HG02798 (cell line): ENCODE results near the gene PITX1.
"Not testable (repeated sequence)": the region's sequence is repeated elsewhere in the genome, so short reads cannot be mapped to it uniquely, and the experiment has no call there.

Source experiments
- ATAC-seq: cut with Tn5 transposase; IDR thresholded peaks from one replicate; pipeline ENCODE4 v1.9.1; 2021; ENCODE audit warnings: mild to moderate bottlenecking; ENCODE audit not compliant: unreplicated experiment, poor library complexity

PITX1 gene

GRCh38 chr5:135033901-135034235 lies at the start of gene PITX1:
Gene PITX1 (minus strand): TSS chr5:135034228. CDS start chr5:135033881, 347 bp downstream.
- peak; percentile 36 for ATAC-seq

GRCh38 chr5:135083334-135083733 lies 49.3 kb upstream of the PITX1 start:
- not testable (repeated sequence) for ATAC-seq

- no peak for ATAC-seq
These were observed 47.2 kb upstream of the PITX1 start for GRCh38 chr5:135081240-135081639.

GRCh38 chr5:135079760-135080159 lies 45.7 kb upstream of the PITX1 start:
- no peak for ATAC-seq

- ATAC-seq = no peak
These were observed 45.2 kb upstream of the PITX1 start for GRCh38 chr5:135079099-135079681.

- ATAC-seq = no peak
These were observed 42.8 kb upstream of the PITX1 start for GRCh38 chr5:135076801-135077200.

- ATAC-seq = no peak
These were observed 42.0 kb upstream of the PITX1 start for GRCh38 chr5:135076051-135076491.

GRCh38 chr5:135075621-135076020 lies 41.6 kb upstream of the PITX1 start:
- ATAC-seq = no peak

- no peak for ATAC-seq
These were observed 39.8 kb upstream of the PITX1 start for GRCh38 chr5:135073761-135074345.

GRCh38 chr5:135072387-135073281 lies 38.6 kb upstream of the PITX1 start:
- ATAC-seq = no peak

- ATAC-seq = no peak
These were observed 37.3 kb upstream of the PITX1 start for GRCh38 chr5:135071311-135071710.

- no peak for ATAC-seq
These were observed 36.0 kb upstream of the PITX1 start for GRCh38 chr5:135069895-135070657.

GRCh38 chr5:135069016-135069770 lies 35.2 kb upstream of the PITX1 start:
- no peak for ATAC-seq

- ATAC-seq = no peak
These were observed 33.6 kb upstream of the PITX1 start for GRCh38 chr5:135067587-135067986.

GRCh38 chr5:135066781-135067180 lies 32.8 kb upstream of the PITX1 start:
- no peak for ATAC-seq

GRCh38 chr5:135065306-135066265 lies 31.6 kb upstream of the PITX1 start:
- no peak for ATAC-seq

- ATAC-seq = no peak
These were observed 30.2 kb upstream of the PITX1 start for GRCh38 chr5:135064235-135064570.

- ATAC-seq = no peak
These were observed 29.6 kb upstream of the PITX1 start for GRCh38 chr5:135063511-135064234.
